Stimulated activated CD4-positive, alpha-beta T cell treated with anti-CD3 and anti-CD28 coated beads, Interleukin-4, amount 100 ng/mL, for 4 hours (primary cell): ENCODE data around the gene GAMT.

ENCODE experiments used
- DNase-seq, 2 experiments: peaks; one replicate each; pipeline ENCODE4 v3.0.0-alpha.2; 2020

The GAMT gene

DNA sequence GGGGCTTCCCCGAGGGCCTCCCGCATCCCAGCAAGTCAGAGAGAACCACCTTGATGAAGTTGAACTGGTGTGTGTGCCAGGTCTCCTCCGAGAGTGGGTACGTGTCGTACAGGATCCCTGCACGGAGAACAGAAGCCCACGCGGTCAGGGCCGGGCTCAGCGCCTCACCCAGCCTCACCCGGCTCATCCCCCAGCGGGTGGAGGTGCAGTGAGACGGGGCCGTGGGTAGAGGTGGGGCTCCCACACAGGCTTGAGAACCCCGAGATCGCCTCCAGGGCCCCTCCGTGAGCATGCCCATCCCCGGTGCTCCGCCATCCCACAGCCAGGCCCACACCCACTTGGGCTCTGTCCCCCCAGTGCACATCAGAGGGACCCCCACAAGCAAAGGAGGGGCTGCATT is 2.3 kb downstream of the GAMT start:
- DNase-seq = no peak

GRCh38 chr19:1397838-1398237 is 3.5 kb downstream of the GAMT start:
- DNase-seq = no peak

DNA sequence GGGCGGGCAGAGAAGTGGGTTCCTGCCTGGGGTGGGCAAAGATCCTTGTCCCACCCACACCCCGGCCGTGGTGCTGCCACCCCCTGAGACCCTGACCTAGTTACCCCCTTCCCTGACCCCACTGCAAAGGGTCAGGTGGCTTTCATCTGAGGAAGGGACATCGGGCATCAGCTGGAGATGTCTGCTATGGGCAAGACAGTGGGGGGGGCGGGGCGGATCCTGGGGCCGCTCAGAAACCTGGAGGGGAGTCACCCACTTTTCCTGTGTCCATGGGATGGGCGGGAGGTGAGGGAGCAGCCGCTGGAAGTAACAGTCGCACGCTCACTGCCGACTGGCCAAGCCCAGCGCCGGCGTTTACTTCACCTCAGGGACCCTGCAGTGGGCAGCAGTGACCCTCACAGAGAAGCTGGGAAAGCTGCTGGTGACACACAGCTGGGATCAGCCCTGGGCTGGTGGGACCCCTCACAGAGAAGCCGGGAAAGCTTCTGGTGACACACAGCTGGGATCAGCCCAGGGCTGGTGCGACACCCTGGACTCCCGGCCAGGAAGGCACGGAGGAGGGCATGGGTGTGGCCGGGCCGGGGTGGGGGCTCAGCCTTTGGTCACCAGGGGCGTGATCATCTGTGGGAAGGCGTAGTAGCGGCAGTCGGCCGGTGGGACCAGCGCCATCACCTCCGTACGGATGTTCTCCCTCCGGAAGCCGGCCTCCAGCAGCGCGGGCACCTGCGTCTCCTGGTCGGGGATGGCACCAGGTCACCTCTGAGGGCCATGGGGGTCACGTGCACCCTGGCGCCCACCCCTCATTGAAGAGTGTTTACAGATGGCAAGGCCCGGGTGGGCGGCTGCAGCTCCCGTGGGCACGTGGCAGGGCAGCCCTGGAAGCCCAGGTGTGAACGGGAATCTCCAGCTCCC is 4.3 kb downstream of the GAMT start:
- no peak for DNase-seq

DNA sequence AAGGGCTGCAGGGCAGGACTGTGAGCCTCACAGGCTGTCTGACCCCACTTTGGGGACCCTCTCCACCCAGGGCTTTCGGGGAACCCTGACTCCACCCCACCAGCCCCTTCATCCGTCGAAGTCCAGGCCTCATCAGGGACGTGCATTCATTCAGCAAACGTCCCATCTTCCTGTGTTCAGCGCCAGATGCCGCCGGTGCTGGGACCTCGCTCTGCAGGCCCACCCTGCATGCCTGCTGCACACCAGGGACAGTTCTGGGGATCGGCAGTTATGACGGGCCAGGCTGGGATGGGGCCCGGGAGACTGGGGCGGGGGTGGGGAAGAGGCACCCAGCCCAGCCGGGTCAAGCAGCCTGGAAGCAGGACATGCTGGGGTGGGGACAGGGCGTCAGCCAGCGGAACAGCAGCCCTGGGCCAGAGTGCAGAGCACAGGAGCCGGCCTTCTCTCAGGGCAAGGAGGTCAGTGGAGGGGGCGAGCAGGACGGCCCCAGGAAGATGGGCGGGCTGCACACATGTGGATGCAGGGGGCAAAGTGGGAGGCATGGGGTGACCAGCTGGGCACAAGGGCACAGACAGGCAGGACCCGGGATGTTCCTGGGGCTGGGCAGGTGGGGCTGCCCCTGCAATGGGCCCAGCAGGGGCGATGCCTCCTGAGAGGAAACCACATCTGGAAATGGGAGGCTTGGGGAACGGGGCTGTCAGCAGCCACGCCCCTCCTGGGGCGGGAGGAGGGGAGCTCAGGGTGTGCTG is 5.1 kb downstream of the GAMT start:
- DNase-seq = no peak

DNA sequence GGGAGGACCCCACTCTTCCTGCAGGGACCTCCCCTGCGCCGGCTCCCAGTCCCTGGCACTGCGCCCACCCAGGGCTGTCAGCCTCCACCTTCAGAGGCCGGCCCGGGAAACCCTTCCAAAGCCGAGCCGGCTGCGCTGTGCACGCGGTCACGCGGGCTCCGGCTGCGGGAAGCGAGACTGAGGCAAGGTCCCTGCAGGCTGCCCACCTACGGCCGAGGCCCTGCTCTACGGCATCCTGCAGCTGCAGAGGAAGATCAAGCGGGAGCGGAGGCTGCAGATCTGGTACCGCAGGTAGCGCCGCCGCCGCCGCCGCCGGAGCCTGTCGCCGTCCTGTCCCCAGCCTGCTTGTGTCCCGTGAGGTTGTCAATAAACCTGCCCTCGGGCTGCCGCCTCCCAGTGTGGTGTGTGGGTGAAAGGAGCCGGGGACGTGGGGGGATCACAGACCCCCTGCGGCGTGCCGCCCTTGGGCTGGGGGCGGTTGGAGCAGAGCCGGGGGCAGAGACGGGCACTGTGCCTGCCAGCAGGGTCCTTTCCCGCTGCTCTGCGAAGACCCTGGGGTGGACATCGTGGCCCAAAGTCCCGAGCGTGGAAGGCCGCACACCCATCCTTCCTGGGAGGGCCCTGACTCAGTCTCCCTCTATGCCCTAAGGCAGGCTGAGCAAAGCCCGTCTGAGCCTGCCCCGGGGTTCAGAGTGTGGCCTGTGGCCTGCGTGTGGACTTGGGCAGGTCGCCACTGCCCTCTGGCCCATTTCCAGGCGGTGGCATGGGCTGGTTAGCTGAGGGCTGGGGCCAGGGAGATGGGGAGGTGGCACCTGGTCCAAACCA is 5.9 kb downstream of the GAMT start:
- no peak for DNase-seq

- DNase-seq = no peak
Observed at GRCh38 chr19:1394252-1395193, 6.8 kb downstream of the GAMT start.

DNA sequence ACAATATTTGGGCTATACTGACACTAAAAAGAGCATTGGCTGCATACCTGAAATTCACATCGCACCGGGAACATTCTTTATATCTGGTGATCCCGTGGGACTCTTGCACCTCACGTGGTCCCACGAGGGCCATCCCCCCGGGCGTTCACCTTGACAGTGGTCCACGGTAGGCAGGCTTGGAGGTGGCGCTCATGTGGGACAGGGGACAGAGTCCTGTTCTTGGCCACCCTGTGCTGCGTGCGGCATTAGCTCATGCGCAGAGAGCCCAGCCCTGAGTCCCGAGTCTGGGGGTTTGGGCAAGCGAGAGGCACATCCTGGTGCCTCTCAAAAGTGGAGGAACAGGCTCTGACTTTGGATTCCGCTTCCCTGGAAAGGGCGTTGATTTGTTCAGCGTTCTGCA is 7.5 kb downstream of the GAMT start:
- DNase-seq = no peak

DNA sequence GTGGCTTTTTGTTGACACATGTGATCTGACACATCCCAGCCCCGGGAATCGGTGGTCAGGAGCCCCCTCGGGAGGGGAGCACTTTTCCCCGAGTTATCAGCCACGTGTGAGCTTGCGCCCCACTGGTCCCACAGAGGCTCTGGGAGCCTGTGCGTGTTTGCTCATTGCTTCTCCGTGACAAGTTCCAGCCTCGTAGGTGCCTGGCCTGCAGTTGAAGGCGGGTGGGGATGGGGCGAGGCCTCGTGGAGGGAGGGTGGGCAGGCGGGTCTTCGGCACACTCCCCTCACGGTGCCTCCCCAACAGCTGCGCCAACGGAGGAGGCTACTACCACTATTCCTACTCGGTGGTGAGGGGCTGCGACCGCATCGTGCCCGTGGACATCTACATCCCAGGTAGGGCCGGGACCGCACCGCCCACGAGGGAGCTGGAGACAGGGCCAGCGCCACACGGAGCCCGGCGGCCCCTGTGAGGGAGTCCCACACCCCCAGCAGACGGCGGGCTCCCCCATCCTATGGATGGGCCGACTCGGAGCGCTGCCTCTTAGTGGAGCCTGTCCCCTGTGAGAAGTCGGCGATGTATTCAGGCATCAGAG is 8.3 kb downstream of the GAMT start:
- DNase-seq = no peak

GRCh38 chr19:1392407-1392806 is 8.9 kb downstream of the GAMT start:
- no peak for DNase-seq

DNA sequence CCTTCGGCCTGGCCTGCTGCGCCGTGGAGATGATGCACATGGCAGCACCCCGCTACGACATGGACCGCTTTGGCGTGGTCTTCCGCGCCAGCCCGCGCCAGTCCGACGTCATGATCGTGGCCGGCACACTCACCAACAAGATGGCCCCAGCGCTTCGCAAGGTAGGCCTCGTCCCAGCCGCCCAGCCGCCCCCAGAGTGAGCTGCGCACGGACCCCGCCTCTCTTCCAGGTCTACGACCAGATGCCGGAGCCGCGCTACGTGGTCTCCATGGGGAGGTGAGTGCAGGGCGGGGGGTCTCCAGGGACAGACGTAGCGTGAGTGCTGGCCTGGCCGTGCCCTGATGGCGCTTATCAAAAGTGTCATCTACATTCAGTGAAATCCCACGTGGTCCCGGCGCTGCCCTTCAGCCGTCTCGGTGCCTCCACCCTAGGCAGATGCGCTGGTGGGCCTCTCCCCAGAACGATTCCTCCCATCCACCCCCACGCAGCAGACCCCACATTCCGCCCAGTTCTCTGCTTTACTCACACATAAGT is 10.4 kb downstream of the GAMT start:
- no peak for DNase-seq

DNA sequence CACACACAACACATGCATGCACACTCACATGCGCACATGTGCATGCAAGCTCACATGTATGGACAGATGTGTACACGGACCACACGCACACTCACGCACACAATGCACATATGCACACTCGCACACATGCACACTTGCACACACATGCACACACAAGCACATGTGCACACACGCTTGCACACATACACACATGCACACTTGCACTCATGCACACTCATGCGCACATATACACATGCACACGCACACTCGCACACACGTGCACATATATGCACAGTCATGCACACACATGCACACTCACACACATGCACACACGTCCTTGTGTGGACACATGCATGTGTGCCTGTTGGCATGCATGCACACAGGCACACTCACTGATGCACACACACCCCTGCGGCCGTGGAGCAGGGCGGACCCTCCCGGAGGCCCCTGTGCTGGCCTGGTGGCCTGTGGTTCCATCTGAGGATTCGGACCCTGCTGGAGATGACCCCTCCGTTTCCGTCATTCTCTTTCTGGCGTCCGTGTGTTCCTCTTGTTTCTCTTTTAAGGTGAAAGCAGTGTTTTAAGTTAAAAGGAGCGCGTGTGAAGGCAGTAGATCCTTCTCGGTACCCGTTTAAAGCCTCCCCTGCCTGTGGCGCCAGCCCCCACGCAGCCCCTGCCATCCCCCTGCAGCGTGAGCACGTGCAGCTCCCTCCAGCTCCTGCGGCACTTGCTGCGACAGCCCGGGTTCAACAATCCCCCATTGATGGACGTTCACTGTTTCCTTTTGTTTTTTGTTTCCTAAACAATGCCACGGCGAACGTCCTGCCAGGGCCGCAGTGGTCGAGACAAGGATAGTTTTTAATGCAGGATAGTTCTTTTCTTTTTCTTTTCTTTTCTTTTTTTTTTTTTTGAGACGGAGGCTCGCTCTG is 12.1 kb downstream of the GAMT start:
- no peak for DNase-seq

DNA sequence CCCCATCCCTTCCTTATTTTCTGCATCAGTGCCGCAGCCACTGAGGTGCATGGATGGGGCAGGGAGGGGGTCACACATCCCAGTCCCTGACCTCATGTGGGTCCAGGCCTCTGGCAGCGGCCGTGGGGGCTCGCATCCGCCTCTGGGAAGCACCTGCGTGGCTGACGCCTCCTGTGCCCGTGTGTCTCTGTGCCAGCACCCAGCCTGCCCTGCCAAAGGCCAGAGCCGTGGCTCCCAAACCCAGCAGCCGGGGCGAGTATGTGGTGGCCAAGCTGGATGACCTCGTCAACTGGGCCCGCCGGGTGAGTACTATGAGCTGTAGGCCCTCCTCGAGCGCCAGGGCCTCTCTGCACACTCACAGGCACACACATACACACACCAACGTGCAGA is 12.7 kb downstream of the GAMT start:
- no peak for DNase-seq

DNA sequence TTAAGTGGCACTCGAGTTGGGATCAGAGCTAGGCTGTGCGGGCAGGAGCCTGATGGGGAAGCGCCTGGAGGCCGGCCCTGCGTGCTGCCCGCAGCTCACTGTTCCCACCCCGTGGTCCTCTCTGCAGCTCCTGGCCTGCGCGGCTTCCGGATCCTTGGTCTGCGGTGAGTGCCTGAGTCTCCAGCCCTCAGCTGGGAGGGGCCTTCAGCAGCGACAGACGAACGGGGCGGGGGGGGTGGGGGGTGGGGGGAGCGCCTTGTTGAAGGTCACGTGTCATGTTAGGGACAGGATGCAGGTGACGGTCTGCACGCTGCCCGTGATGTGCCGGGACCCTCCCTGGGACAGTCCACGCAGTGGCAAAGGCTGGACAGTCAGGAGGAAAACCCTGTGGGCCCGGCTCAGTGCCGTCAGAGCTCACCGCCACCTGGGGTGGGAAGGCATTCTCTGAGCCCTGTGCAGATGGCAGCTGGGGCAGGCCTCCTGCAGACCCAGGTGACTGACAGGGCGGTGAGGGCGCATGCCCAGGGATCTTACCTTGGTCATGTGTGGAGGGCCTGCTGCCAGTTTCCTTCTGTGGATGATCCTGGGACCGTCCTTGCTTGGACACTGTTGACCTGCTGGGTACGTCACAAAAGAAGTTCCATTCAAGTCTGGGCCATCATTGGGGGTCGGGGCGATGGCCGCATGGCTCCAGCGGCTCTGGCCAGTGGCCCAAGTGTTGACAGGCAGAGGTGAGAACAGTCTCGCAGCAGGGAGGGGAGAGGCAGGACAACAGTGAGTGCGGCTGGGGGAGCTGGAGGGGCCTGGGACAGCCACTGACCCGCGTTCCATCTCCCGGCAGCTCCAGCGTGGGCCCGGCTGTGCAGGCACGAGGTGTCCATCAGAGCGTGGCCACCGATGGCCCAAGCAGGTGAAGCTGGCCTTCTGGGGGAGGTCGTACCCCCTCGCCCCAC is 13.4 kb downstream of the GAMT start:
- DNase-seq = no peak

DNA sequence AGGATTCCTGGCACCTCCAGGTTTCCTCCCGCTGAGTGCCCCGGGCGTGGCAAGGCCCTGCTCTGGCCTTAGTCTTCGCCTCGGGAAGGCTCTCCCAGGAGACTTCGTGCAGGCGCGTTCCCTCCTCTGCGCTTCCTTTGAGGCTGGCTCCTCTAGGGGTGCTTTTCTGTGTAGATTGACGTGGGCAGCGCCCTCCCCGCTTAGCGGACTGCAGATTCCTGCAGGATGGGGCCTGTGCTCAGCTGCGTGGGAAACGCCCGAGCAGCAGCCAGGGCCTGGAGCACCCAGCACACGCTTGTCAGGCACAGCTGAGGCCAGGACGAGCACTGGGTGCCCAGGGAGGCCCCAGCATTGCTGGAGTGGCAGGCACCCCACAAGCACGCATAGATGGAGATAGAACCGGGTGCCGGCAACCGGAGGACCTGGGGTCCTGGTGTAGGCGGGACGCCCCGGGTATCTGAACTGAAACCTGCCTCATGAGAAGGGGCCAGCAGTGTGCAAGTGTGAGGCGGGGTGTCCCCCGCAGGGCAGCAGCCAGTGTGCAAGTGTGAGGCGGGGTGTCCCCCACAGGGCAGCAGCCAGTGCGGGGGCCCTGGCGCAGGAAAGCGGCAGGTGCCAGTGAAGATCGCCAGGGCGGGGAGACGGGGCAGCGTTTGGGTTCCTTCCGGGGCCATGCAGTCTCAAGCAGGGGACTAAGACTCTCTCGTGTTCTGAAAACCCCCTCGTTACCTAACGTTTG is 14.2 kb downstream of the GAMT start:
- DNase-seq = no peak

DNA sequence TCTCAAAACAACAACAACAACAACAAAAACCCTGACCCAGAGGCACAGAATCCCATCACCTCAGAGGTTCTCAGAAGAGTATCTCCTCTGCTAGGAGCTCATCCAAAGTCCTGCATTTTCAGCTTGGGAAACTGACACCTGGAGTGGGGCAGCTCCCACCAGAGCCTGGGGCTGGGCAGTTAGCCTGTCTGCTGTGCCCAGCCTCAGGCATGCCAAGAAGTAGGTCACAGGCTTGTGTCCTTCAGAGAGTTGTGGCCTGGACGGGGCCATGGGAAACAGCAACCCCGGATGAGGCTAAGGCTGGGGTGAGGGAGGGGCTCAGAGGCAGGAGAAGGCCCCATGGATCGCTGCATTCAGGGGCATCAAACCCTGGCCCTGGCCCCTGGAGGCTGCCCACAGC is 15.5 kb downstream of the GAMT start:
- DNase-seq = no peak

DNA sequence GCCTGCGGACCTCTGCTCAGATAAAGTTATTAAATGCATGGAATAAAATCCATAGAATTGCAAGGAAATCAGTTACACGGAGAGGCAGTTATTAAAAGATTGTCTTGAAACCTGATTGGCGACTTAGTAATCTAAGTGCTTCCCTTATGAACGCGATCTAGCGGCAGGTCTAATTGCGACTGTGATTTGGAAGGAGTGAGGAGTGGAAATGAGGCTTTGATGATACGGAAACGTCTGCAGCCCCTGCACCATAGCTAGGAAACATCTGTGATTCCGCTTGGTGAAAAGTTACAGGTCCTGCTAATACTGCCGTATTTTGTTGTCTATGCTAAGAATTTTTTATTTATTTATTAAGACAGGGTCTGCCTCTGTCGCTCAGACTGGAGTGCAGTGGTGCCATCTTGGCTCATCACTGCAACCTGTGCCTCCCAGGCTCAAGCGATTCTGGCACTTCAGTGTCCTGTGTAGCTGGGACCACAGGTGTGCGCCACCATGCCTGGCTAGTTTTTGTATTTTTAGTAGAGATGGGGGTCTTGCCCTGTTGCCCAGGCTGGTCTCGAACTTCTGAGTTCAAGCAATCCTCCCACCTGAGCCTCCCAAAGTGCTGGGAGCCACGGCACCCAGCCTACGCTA is 16.7 kb downstream of the GAMT start:
- no peak for DNase-seq

DNA sequence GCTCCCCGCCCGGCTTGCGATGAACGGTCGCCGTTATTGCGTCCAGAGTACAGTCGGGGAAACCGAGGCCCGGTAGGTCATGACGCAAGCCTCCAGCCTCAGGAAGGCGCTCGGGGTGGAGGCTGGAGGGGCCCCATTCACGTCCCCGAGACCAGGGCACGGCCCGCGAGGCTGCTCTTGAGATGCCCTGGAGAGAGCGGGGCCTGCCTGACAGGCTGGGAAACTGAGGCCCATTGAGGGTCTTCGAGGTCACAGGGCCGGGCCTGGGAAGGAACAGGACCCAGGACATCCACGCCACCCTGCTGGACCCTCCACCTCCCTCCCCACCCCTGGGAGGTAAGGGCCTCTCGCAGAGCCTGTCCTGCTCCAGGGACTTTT is 17.3 kb downstream of the GAMT start:
- no peak for DNase-seq
